Suppressor macrophage (primary cell): ENCODE measurements around the gene WDR90.
A peak's percentile ranks its signal among the peaks of the same experiment; 100 is the strongest.

Experiments
- DNase-seq, 4 experiments: peaks; one replicate each; pipeline ENCODE4 v3.0.0-alpha.2; 2020 to 2022

The WDR90 gene

DNA sequence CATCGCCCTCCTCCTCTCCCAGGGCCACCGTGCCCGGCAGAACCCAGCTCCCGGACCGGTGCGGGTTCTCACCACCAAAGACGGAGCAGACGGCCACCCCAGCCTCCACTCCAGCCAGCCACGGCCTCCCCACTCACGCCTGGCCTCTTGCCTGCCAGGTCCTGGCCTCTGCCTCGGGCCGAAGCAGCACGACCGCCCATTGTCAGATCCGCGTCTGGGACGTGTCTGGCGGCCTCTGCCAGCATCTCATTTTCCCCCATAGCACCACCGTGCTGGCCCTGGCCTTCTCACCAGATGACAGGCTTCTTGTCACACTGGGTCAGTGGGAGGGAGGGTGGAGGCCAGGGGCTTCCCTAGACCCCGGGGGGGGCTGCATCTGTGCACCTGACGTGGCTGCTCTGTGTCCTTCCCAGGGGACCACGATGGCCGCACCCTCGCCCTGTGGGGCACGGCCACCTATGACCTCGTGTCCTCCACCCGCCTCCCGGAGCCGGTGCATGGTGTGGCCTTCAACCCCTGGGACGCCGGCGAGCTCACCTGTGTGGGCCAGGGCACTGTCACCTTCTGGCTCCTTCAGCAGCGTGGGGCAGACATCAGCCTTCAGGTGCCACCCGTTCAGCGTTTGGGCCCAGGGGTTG lies 12.1 kb downstream of the WDR90 start:
- DNase-seq: no peak

DNA sequence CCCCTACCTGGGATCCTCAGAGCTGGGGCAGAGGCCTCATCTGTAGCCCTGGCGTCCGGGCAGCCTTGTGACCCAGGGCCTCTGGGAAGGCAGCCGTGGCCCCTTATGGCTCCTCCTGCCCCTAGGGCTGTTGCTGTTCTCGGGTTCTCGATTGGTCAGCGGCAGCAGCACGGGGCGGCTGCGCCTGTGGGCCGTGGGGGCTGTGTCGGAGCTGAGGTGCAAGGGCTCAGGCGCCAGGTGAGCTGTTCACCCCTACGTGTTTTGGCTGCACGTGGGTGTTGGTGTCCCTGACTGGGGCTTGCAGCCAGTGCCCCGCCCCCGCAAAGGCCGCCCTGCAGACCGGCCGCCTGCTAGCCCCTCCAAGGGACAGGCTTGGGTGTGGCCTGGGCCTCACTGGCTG lies 12.9 kb downstream of the WDR90 start:
- DNase-seq: no peak

DNA sequence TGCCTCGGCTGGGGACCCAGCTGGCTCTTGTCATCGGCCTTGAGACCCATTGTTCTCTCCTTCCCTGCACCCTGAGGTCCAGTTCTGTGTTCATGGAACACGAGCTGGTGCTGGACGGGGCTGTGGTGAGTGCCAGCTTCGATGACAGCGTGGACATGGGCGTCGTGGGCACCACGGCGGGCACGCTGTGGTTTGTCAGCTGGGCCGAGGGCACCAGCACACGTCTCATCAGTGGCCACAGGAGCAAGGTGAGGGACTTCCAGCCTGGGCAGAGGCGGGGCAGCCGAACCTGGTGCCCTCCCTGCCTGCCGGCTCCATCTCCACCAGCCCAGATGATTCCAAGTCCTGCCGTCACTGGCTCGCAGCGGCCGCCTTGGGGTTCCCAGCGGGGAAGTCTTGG lies 13.4 kb downstream of the WDR90 start:
- no peak for DNase-seq

DNA sequence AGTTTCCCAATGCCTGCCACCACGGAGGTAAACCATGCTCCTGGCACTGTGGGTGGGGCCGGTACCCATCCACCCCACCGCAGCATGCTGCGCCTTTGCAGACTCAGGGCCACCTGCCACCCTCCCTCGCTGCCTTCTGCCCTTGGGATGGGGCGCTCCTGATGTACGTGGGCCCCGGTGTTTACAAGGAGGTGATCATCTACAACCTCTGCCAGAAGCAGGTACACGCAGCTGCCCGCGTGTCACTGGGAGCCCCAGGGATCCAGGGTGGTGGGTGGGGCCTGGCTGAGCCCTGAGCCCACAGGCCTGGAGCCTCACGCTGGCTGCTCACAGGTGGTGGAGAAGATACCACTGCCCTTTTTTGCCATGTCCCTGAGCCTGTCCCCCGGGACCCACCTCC lies 17.4 kb downstream of the WDR90 start:
- no peak for DNase-seq

DNA sequence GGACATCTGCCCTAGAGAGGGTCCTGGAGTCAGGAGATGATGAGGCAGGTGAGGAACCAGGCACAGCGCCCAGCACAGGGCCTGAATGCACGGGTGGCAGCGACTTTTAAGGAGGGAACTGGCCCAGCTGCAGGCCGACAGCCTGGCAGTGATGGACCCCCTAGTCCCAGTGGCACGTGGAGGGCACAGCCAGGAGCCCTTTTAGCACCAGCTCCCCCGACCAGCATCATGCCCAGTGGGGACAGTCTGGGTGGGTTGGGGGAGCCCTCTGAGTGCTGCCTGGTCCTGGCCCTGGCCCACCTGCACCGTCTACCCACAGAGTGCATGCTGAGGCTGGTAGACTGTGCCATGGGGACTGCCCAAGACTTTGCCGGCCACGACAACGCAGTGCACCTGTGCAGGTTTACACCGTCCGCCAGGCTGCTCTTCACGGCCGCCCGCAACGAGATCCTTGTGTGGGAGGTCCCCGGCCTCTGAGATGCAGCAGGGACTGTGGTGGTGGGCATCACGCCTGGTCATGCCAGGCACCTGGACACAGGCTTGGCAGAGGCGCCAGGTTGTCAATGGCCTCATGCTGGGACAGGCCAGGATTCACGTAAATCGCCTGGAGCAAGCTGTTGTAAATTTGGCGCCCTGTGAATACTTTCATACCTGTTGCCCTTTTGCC lies 18.1 kb downstream of the WDR90 start:
- no peak for DNase-seq

DNA sequence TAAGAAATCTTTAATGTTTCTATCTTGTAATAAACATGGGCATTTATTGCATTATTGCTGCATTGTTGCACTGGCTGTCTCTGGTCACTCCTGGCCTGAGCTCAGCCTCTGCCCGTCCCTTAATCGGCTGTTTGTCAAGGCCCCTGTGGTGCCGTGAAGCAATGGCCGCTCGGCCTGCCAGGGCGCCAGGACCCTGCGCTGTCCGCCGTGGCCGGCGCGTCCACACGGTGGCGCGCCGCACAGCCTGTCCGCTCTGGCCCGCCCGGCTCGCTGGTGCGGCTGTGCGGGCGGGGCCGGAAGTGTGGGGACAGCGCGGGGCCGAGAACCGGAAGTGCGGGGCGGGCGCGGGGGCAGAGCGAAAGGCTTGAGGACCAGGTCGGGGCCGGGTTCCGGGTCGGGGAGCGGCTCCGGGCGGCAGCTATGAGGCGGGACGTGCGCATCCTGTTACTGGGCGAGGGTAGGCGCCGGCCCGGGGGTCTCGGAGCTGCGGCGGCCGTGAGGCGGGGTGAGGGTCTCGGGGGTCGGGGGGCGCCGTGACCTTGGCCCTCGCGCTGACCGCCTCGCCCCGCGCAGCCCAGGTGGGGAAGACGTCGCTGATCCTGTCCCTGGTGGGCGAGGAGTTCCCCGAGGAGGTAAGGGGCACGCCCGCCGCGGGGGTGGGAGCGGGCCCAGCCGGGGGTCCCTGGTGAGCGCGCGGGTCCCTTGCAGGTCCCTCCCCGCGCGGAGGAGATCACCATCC lies 18.8 kb downstream of the WDR90 start, which contains the start of gene RHOT2:
Gene RHOT2 (plus strand): TSS at position 353 of the 739 bp plus-strand sequence. CDS start 68 bp downstream, at position 421.
- peak; percentile 96 to 99 (median 98) for DNase-seq

DNA sequence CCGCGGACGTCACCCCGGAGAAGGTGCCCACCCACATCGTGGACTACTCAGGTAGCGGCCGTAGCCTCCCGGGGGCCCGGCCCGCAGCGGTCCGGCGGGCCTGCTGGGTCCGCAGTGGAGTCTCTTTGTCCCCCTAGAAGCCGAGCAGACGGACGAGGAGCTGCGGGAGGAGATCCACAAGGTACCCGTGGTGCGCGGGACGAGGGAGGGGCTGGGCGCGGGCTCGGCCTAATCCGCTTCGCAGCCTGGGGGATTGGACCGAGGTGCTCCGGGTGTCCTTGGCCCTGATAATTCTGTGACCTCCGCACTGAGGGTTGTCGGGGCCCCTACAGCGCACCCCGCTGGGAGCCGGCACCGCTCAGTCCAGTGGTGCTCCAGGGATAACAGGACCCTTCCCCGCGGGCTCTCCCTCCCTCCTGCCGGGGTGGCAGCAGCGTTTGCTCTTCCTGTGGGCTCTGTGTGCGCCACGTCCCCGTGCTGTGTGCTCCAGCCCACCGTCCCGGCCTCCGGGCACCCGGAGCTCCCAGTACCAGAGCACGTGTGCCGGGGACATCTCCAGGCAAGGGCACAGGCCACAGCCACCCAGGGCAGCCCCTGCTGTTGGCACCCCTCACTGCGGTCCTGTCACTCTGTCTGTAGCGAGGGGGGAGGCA lies 19.5 kb downstream of the WDR90 start:
- DNase-seq: peak in 3 of 4 experiments; percentile 7 to 41 (median 19)

DNA sequence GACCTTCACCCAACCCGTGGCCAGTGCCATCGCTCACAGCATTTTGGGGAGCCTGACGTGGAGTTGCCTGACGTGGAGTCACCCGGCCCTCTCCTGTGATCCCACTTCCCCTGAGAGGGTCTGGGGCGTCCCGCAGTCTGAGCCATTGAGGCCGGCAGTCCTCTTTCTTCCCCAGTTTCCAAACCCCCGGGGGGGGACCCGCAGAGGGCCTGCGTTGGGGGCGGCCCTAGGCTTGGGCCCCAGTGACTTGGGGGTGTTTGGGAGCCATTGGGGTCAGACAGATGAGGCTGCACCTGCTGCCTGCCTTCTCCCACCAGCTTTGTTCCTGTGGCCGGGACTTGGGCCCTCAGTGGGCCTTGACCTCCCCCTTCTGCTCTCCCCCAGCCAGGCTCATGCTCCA lies 20.5 kb downstream of the WDR90 start:
- no peak for DNase-seq

GRCh38 chr16:670485-671352 lies 21.6 kb downstream of the WDR90 start:
- no peak for DNase-seq

DNA sequence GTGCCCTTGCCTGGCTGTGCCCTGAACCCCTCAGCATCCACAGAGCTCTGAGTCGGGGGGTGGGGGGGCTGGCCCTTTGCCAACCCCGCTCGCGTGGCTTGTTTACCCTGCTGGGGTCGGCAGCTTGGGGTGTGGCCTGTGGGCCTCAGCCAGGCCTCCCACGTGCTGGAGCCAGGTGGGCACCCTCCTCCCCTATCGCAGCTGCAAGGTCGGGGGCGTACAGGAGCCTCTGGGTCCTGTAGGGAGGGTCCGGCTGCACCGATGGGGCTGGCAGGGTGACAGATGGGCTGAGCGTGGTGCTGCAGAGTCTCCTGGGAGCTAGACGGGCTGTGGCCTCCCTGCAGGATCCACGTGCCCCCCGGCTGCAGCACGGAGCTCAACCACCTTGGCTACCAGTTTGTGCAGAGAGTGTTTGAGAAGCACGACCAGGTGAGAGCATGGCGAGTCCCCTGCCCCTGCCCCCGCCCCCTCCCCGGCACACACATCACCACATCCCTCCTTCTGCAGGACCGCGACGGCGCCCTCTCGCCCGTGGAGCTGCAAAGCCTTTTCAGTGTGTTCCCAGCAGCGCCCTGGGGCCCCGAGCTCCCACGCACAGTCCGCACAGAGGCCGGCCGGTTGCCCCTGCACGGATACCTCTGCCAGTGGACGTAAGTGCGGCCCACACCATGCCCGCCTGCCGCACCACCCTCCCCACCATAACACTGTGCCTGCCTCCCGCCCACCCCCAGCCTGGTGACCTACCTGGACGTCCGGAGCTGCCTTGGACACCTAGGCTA lies 22.4 kb downstream of the WDR90 start:
- DNase-seq: no peak

DNA sequence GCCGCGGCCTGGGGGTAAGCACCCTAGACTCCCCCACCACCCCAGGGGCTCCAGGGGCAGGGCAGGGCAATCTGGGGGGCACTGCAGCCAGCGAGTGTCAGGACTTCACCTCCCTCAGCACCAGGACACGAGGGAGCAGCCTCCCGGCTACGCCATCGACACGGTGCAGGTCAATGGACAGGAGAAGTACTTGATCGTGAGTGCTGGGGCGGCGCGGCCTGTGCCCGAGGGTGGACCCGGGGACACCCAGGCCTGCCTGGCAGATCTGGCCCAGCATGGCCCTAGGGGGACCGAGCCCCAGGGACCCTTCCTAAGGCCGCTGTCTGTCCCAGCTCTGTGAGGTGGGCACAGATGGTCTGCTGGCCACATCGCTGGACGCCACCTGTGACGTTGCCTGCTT lies 23.2 kb downstream of the WDR90 start:
- DNase-seq: no peak

DNA sequence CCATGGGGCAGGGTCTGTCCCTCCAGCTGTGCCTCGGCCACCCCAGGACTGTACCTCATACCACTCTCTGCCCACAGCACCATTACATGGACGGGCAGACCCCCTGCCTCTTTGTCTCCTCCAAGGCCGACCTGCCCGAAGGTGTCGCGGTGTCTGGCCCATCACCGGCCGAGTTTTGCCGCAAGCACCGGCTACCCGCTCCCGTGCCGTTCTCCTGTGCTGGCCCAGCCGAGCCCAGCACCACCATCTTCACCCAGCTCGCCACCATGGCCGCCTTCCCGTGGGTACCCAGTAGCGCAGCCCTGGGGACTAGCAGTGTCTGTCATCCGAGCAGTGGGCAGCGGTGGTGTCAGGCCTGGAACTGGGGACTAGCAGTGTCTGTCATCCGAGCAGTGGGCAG lies 23.7 kb downstream of the WDR90 start:
- no peak for DNase-seq

DNA sequence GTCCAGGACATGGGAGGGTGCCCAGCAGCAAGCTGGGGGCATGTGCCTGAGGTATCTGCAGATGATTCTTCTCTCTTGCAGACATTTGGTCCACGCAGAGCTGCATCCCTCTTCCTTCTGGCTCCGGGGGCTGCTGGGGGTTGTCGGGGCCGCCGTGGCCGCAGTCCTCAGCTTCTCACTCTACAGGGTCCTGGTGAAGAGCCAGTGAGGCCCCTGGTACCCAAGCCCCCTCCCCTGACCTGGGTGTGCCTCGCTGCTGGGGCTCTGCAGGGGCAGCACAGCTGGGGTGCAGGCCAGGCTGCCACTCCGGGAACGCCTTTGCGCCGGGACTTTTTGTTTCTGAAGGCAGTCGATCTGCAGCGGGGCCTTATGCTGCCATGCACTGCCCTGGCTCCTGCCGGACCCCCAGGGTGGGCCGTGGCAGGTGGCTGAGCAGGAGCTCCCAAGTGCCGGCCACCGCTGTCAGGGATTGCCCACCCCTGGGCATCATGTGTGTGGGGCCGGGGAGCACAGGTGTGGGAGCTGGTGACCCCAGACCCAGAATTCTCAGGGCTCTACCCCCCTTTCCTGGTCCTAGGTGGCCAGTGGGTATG lies 24.3 kb downstream of the WDR90 start:
- no peak for DNase-seq

GRCh38 chr16:674214-674881 lies 25.2 kb downstream of the WDR90 start:
- no peak for DNase-seq

- peak; percentile 33 to 74 (median 53) for DNase-seq
Observed at GRCh38 chr16:674968-675883, 26.1 kb downstream of the WDR90 start, which contains the start of gene RHBDL1. TSS of gene RHBDL1 (plus strand) at chr16:675671. CDS start at chr16:675791, 120 bp downstream.

GRCh38 chr16:675884-676564 lies 26.9 kb downstream of the WDR90 start:
- no peak for DNase-seq

DNA sequence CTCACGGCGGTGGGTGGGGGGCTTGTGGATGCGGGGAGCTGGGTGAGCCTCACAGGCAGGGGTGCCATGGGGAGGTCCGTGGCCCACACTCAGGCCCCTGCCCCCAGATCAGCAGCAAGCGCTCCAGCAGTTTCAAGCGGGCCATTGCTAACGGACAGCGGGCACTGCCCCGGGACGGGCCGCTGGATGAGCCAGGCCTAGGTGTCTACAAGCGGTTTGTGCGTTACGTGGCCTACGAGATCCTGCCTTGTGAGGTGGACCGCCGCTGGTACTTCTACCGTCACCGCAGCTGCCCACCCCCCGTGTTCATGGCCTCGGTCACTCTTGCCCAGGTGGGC lies 27.4 kb downstream of the WDR90 start:
- no peak for DNase-seq

- DNase-seq: no peak
Observed at GRCh38 chr16:676913-677312, 27.7 kb downstream of the WDR90 start.
